GM23248 (cell line): ENCODE data around the gene SURF6. TPM values are rescaled to one million over a fixed set of nuclear protein-coding genes. Genes with fewer than 3 reads are reported as not detected.
A peak's percentile ranks its signal among the peaks of the same experiment; 100 is the strongest.
"Not testable (repeated sequence)": the region's sequence is repeated elsewhere in the genome, so short reads cannot be mapped to it uniquely, and the experiment has no call there.

Source experiments
- DNase-seq: peaks from one replicate; pipeline ENCODE4 v3.0.0-alpha.2; 2015
- H2AFZ ChIP-seq: fragments of 200-600 bp; sonication (generic); 2 replicates; pipeline ENCODE4 v1.6.1; 2016; ENCODE audit warnings: antibody characterized with exemption
- H3F3A ChIP-seq: fragments of 200-600 bp; sonication (generic); 2 replicates; pipeline ENCODE4 v1.6.1; 2016; ENCODE audit warnings: mild to moderate bottlenecking, antibody characterized with exemption, mixed run types; ENCODE audit not compliant: insufficient read depth
- H3K27ac ChIP-seq: fragments of 200-600 bp; sonication (generic); 2 replicates; pipeline ENCODE4 v1.5.1; 2016; ENCODE audit warnings: mild to moderate bottlenecking
- H3K27me3 ChIP-seq: fragments of 200-600 bp; sonication (generic); replicated peaks from 2 replicates; pipeline ENCODE4 v1.6.1; 2016; ENCODE audit warnings: mild to moderate bottlenecking; ENCODE audit not compliant: insufficient read depth
- H3K36me3 ChIP-seq: fragments of 200-600 bp; sonication (generic); 2 replicates; pipeline ENCODE4 v1.6.1; 2016; ENCODE audit warnings: low read depth, mild to moderate bottlenecking
- H3K4me1 ChIP-seq: fragments of 200-600 bp; sonication (generic); 2 replicates; pipeline ENCODE4 v1.6.1; 2016; ENCODE audit warnings: mild to moderate bottlenecking; ENCODE audit not compliant: insufficient read depth
- H3K4me2 ChIP-seq: fragments of 200-600 bp; sonication (generic); one replicate; pipeline ENCODE4 v1.6.1; 2016; ENCODE audit warnings: mild to moderate bottlenecking; ENCODE audit not compliant: unreplicated experiment
- H3K4me3 ChIP-seq: fragments of 200-600 bp; sonication (generic); 2 replicates; pipeline ENCODE4 v1.5.1; 2016; ENCODE audit warnings: mild to moderate bottlenecking
- H3K79me2 ChIP-seq: fragments of 200-600 bp; sonication (generic); 2 replicates; pipeline ENCODE4 v1.6.1; 2016; ENCODE audit warnings: mild to moderate bottlenecking; ENCODE audit not compliant: insufficient read depth
- H3K9ac ChIP-seq: fragments of 200-600 bp; sonication (generic); 2 replicates; pipeline ENCODE4 v1.6.1; 2016; ENCODE audit warnings: mild to moderate bottlenecking
- H3K9me2 ChIP-seq: fragments of 200-600 bp; sonication (generic); 2 replicates; pipeline ENCODE4 v1.6.1; 2016; ENCODE audit warnings: mixed run types, mild to moderate bottlenecking, moderate library complexity; ENCODE audit not compliant: insufficient read depth
- H3K9me3 ChIP-seq: fragments of 200-600 bp; sonication (generic); one replicate; pipeline ENCODE4 v1.6.1; 2017; ENCODE audit warnings: low read depth
- H4K20me1 ChIP-seq: fragments of 200-600 bp; sonication (generic); 2 replicates; pipeline ENCODE4 v1.6.0; 2016; ENCODE audit not compliant: insufficient read depth
- EZH2 ChIP-seq: fragments of 200-600 bp; sonication (generic); IDR thresholded peaks from 2 replicates; pipeline ENCODE4 v1.6.1; 2018; ENCODE audit warnings: antibody characterized with exemption, mild to moderate bottlenecking; ENCODE audit not compliant: insufficient read depth, poor library complexity, severe bottlenecking
- EZH2phosphoT487 ChIP-seq: fragments of 200-600 bp; sonication (generic); IDR thresholded peaks from 2 replicates; pipeline ENCODE4 v1.6.1; 2018; ENCODE audit warnings: antibody characterized with exemption, moderate library complexity, mild to moderate bottlenecking, low read depth; ENCODE audit not compliant: insufficient read depth
- WGBS, 2 experiments: methylation state at CpG; one replicate each; pipeline ENCODE4 v1.1.6; 2015 to 2017; ENCODE audit warnings: low lambda C conversion rate in 2 of 2, low coverage in 1 of 2; ENCODE audit errors: missing lambda C conversion rate in 2 of 2; 5-methylcytosine and 5-hydroxymethylcytosine counted together
- in situ Hi-C: fragments of 300-500 bp; cut with MboI; formaldehyde crosslinking; loops from 2 replicates; pipeline ENCODE4 v1.15.0; 2020
- polyA plus RNA-seq: library from polyadenylated mRNA; unstranded; fragments of >200 nt; fragmentation: Nextera tagmentation; extraction: Ambion mirVana; gene quantifications from 2 replicates; pipeline ENCODE4 v1.2.1, GENCODE V29; 2016
- total RNA-seq: library from RNA; depleted of rRNA; stranded (reverse); fragments of >200 nt; shearing (Covaris generic); gene quantifications from 2 replicates; pipeline ENCODE4 v1.2.3, GENCODE V29; 2014

SURF6 gene
- total and polyA plus RNA-seq, 2 experiments from 2014 or later, result 10.8 to 13.4 TPM

DNA sequence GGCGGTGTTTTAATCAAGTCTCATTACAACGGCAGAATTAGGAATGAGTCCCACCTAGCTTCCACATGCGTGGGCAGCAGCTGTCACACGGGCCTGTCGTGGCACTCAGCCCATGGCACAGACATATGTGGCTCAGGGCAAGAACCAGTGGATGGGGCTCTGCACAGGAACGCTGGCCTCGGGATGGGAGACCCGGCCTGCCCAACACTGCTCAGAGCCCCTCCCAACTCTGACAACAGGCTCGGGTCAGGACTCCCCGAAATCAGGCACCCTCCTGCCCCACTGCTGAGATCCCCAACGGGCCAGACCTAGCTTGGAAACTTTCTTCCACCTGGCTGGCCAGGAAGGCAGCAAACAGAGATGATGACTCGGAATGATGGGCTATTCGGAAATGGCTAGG is 4.9 kb upstream of the SURF6 start:
- TF ChIP-seq EZH2phosphoT487 (no peak), EZH2 (no peak)
- Histone ChIP-seq H2AFZ (no peak overlapping the region), H4K20me1 (no peaks in the 10 kb centered on the region), H3F3A (peaks cover 15% of the 10 kb centered on the region), H3K36me3 (peaks cover 14% of the 10 kb centered on the region; the same call in 1 of the 2 replicates), H3K4me1 (0 out of 2 replicates have a peak, but pooled peaks cover 3% of the 10 kb centered on the region), H3K9me3 (no peaks in the 10 kb centered on the region), H3K9me2 (no peaks in the 10 kb centered on the region), H3K27ac (no peak overlapping the region), H3K9ac (no peak overlapping the region), H3K4me3 (no peak overlapping the region), H3K4me2 (no peak overlapping the region), H3K27me3 (no peaks in the 10 kb centered on the region), H3K79me2 (peaks cover 17% of the 10 kb centered on the region)
- DNase-seq, result no peak
- 87 to 93% methylated on average over 11 to 13 of the region's 13 CpGs for WGBS, 2 experiments
- in situ Hi-C loops, result no loop called here

DNA sequence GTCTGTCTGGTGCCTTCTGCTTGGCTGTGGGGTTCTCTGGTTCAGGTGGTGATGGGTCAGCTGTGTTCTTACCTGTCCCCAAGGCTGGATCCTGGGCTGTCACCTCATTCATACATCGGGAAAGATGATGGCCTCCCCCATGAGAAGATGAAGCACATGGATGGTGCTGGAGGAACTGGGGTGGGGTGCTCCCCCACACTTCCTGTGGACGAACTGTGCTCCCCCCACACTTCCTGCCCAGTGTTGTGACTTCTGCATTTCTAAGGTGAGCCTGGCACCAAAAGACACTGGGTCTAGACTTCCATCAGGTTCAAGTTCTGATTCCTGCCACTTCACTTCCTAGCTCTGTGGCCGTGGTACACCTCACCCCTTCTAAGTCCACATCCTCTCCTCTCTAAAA is 4.3 kb upstream of the SURF6 start:
- TF ChIP-seq EZH2phosphoT487 (no peak), EZH2 (no peak)
- 0 out of 2 replicates have a peak, but pooled peaks cover 3% of the 10 kb centered on the region for H3K4me1 ChIP-seq
- H3K4me3 ChIP-seq, result no peak overlapping the region
- 78 to 83% methylated on average over 3 of the region's 3 CpGs for WGBS, 2 experiments
- peaks cover 14% of the 10 kb centered on the region; the same call in 1 of the 2 replicates for H3K36me3 ChIP-seq
- H4K20me1 ChIP-seq, result no peaks in the 10 kb centered on the region
- in situ Hi-C loops, result no loop called here
- DNase-seq, result no peak
- no peak overlapping the region for H3K4me2 ChIP-seq
- H3K9ac ChIP-seq, result no peak overlapping the region
- H3K9me3 ChIP-seq, result no peaks in the 10 kb centered on the region
- H3K27me3 ChIP-seq, result no peaks in the 10 kb centered on the region
- H3F3A ChIP-seq, result peaks cover 15% of the 10 kb centered on the region
- no peaks in the 10 kb centered on the region for H3K9me2 ChIP-seq
- H3K27ac ChIP-seq, result no peak overlapping the region
- peaks cover 17% of the 10 kb centered on the region for H3K79me2 ChIP-seq
- H2AFZ ChIP-seq, result no peak overlapping the region

DNA sequence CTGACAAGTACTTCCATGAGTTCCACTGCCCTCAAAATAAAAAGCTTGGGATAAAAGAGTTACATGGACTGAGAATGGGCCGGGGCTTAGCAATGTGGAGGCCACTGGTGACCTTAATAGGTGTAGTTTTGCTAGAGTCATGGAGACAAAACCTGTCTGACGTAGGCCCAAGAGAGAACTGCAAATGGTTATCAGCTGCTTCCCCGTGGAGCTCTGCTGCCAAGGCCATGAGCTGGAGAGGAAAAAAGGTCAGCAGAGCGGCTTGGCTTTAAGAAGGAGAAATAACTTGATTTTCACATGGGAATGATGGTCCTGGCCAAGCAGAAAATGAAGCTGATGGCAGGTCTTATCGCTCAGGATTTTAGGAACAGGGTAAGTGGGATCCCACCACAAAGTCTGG is 3.7 kb upstream of the SURF6 start:
- no peak for DNase-seq
- in situ Hi-C loops, result no loop called here
- H3K36me3 ChIP-seq, result peaks cover 14% of the 10 kb centered on the region; the same call in 1 of the 2 replicates
- no peaks in the 10 kb centered on the region for H3K9me3 ChIP-seq
- peaks cover 17% of the 10 kb centered on the region for H3K79me2 ChIP-seq
- TF ChIP-seq EZH2, result no peak
- no peak for TF ChIP-seq EZH2phosphoT487
- H3K9me2 ChIP-seq, result no peaks in the 10 kb centered on the region
- H3K27me3 ChIP-seq, result no peaks in the 10 kb centered on the region
- no peak overlapping the region for H3K4me3 ChIP-seq
- no peak overlapping the region for H3K4me2 ChIP-seq
- WGBS, 2 experiments, result 90 to 95% methylated on average over 5 of the region's 5 CpGs
- peaks cover 8% of the 10 kb centered on the region; the same call in 1 of the 2 replicates for H3K4me1 ChIP-seq
- H4K20me1 ChIP-seq, result no peaks in the 10 kb centered on the region
- H2AFZ ChIP-seq, result no peak overlapping the region
- H3K9ac ChIP-seq, result no peak overlapping the region
- H3F3A ChIP-seq, result peaks cover 15% of the 10 kb centered on the region
- no peak overlapping the region for H3K27ac ChIP-seq

DNA sequence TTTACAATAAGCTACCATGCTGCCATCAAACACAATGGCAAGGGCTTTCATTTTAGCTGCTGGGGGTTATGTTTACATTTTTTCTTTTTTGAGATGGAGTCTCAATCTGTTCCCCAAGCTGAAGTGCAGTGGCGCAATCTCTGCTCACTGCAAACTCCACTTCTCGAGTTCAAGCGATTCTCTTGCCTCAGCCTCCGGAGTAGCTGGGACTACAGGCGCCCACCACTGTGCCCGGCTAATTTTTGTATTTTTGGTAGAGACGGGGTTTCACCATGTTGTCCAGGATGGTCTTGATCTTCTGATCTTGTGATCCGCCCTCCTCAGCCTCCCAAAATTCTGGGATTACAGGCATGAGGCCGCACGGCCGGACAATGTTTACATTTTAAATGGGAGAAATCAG is 1.1 kb downstream of the SURF6 start:
- peaks cover 20% of the 10 kb centered on the region for H3F3A ChIP-seq
- H4K20me1 ChIP-seq, H3K27ac ChIP-seq, H3K9me2 ChIP-seq, H3K9me3 ChIP-seq, H3K27me3 ChIP-seq, DNase-seq, H3K4me1 ChIP-seq, H2AFZ ChIP-seq, in situ Hi-C loops: not testable (repeated sequence)
- peak overlapping the region; percentile 85 for H3K9ac ChIP-seq
- peaks cover 22% of the 10 kb centered on the region; the same call in 1 of the 2 replicates for H3K36me3 ChIP-seq
- peaks cover 35% of the 10 kb centered on the region for H3K79me2 ChIP-seq
- peak overlapping the region; percentile 92 for H3K4me2 ChIP-seq
- WGBS, 2 experiments, result 84 to 86% methylated on average over 11 of the region's 11 CpGs
- H3K4me3 ChIP-seq, result peak overlapping the region; percentile 98

DNA sequence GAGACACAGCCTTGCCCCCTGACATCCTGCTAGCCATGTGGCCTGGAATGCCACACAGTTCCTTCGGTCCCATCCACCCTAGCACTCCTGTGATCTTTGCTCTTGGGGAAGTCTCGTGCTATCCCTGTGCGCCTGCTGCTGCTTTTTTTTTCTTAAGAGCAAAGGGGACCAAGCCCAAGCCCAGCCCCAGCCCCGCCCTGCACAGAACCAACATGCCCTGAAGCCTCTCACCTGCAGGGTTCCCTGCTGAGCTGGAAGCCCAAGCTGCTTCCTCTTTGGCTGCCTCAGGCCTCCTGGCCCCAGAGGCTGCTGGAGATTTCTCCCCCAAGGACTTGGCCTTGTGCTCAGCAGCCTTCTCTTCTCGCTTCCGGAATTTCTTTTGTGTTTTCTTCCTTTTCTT is 1.8 kb downstream of the SURF6 start:
- in situ Hi-C loops, result no loop called here
- no peak for DNase-seq
- 95 to 100% methylated on average over 5 to 6 of the region's 6 CpGs for WGBS, 2 experiments
- H3K9me2 ChIP-seq, result no peaks in the 10 kb centered on the region
- no peak overlapping the region for H2AFZ ChIP-seq
- H4K20me1 ChIP-seq, result no peaks in the 10 kb centered on the region
- peak overlapping the region; percentile 98; the same call in 1 of the 2 replicates for H3K4me3 ChIP-seq
- H3F3A ChIP-seq, result peaks cover 24% of the 10 kb centered on the region
- no peak overlapping the region for H3K27ac ChIP-seq
- H3K36me3 ChIP-seq, result peaks cover 16% of the 10 kb centered on the region; the same call in 1 of the 2 replicates
- TF ChIP-seq EZH2 (no peak), EZH2phosphoT487 (no peak)
- H3K4me2 ChIP-seq, result no peak overlapping the region
- H3K9me3 ChIP-seq, result no peaks in the 10 kb centered on the region
- peak overlapping the region; percentile 85 for H3K9ac ChIP-seq
- no peaks in the 10 kb centered on the region for H3K27me3 ChIP-seq
- peaks cover 10% of the 10 kb centered on the region; the same call in 1 of the 2 replicates for H3K4me1 ChIP-seq
- H3K79me2 ChIP-seq, result peaks cover 35% of the 10 kb centered on the region
